ENCODE data around the gene PDZD2.

The PDZD2 gene

GRCh38 chr5:32100691-32101302 lies 461.9 kb downstream of the PDZD2 start:
- Histone ChIP-seq H3K9me3 (ENCODE audit: insufficient read depth, low read length) (no peaks in the 10 kb centered on the region), H3K4me1 (ENCODE audit: insufficient read depth, insufficient read length) (no peaks in the 10 kb centered on the region), H3K4me3 (ENCODE audit: insufficient read length, low read depth) (no peak overlapping the region), H3K27me3 (ENCODE audit: insufficient read depth, insufficient read length) (no peaks in the 10 kb centered on the region), H3K9ac (ENCODE audit: insufficient read length, low read depth) (no peak overlapping the region), H3K36me3 (ENCODE audit: insufficient read depth, insufficient read length, low read length) (peaks cover 60% of the 10 kb centered on the region)
- DNase-seq (ENCODE audit: low read depth, low spot score): no peak
- TF ChIP-seq SUZ12 (IDR thresholded peaks at IDR 0.05; ENCODE audit: extremely low read depth, insufficient read depth, insufficient read length) (no peak), ZNF274 (IDR thresholded peaks at IDR 0.05; ENCODE audit: low read depth, low read length) (no peak), YY1 (IDR thresholded peaks at IDR 0.05; ENCODE audit: insufficient read depth, insufficient read length) (no peak)

- Histone ChIP-seq H3K27me3 (ENCODE audit: insufficient read depth, insufficient read length) (no peaks in the 10 kb centered on the region), H3K9ac (ENCODE audit: insufficient read length, low read depth) (no peak overlapping the region), H3K4me1 (ENCODE audit: insufficient read depth, insufficient read length) (no peaks in the 10 kb centered on the region), H3K4me3 (ENCODE audit: insufficient read length, low read depth) (no peak overlapping the region), H3K36me3 (ENCODE audit: insufficient read depth, insufficient read length, low read length) (peaks cover 72% of the 10 kb centered on the region), H3K9me3 (ENCODE audit: insufficient read depth, low read length) (no peaks in the 10 kb centered on the region)
- no peak for DNase-seq (ENCODE audit: low read depth, low spot score)
- TF ChIP-seq SUZ12 (IDR thresholded peaks at IDR 0.05; ENCODE audit: extremely low read depth, insufficient read depth, insufficient read length): no peak
- no peak for TF ChIP-seq ZNF274 (IDR thresholded peaks at IDR 0.05; ENCODE audit: low read depth, low read length)
- TF ChIP-seq YY1 (IDR thresholded peaks at IDR 0.05; ENCODE audit: insufficient read depth, insufficient read length): no peak
Observed at GRCh38 chr5:32102254-32102986, 463.5 kb downstream of the PDZD2 start.

GRCh38 chr5:32103521-32103920 lies 464.6 kb downstream of the PDZD2 start:
- no peaks in the 10 kb centered on the region for H3K27me3 ChIP-seq (ENCODE audit: insufficient read depth, insufficient read length)
- peaks cover 79% of the 10 kb centered on the region for H3K36me3 ChIP-seq (ENCODE audit: insufficient read depth, insufficient read length, low read length)
- no peaks in the 10 kb centered on the region for H3K4me1 ChIP-seq (ENCODE audit: insufficient read depth, insufficient read length)
- no peak for TF ChIP-seq YY1 (IDR thresholded peaks at IDR 0.05; ENCODE audit: insufficient read depth, insufficient read length)
- H3K4me3 ChIP-seq (ENCODE audit: insufficient read length, low read depth): no peak overlapping the region
- H3K9me3 ChIP-seq (ENCODE audit: insufficient read depth, low read length): no peaks in the 10 kb centered on the region
- DNase-seq (ENCODE audit: low read depth, low spot score): no peak
- no peak overlapping the region for H3K9ac ChIP-seq (ENCODE audit: insufficient read length, low read depth)

GRCh38 chr5:32107291-32107690 lies 468.4 kb downstream of the PDZD2 start:
- no peaks in the 10 kb centered on the region for H3K4me1 ChIP-seq (ENCODE audit: insufficient read depth, insufficient read length)
- no peaks in the 10 kb centered on the region for H3K9me3 ChIP-seq (ENCODE audit: insufficient read depth, low read length)
- H3K27me3 ChIP-seq (ENCODE audit: insufficient read depth, insufficient read length): no peaks in the 10 kb centered on the region
- H3K4me3 ChIP-seq (ENCODE audit: insufficient read length, low read depth): no peak overlapping the region
- H3K9ac ChIP-seq (ENCODE audit: insufficient read length, low read depth): no peak overlapping the region
- H3K36me3 ChIP-seq (ENCODE audit: insufficient read depth, insufficient read length, low read length): peaks cover 77% of the 10 kb centered on the region
- no peak for DNase-seq (ENCODE audit: low read depth, low spot score)
- TF ChIP-seq SUZ12 (IDR thresholded peaks at IDR 0.05; ENCODE audit: extremely low read depth, insufficient read depth, insufficient read length): no peak
- no peak for TF ChIP-seq YY1 (IDR thresholded peaks at IDR 0.05; ENCODE audit: insufficient read depth, insufficient read length)
- no peak for TF ChIP-seq ZNF274 (IDR thresholded peaks at IDR 0.05; ENCODE audit: low read depth, low read length)

- Histone ChIP-seq H3K4me3 (ENCODE audit: insufficient read length, low read depth) (no peak overlapping the region), H3K36me3 (ENCODE audit: insufficient read depth, insufficient read length, low read length) (peaks cover 74% of the 10 kb centered on the region), H3K9ac (ENCODE audit: insufficient read length, low read depth) (no peak overlapping the region), H3K27me3 (ENCODE audit: insufficient read depth, insufficient read length) (no peaks in the 10 kb centered on the region), H3K9me3 (ENCODE audit: insufficient read depth, low read length) (no peaks in the 10 kb centered on the region), H3K4me1 (ENCODE audit: insufficient read depth, insufficient read length) (no peaks in the 10 kb centered on the region)
- TF ChIP-seq SUZ12 (IDR thresholded peaks at IDR 0.05; ENCODE audit: extremely low read depth, insufficient read depth, insufficient read length) (no peak), ZNF274 (IDR thresholded peaks at IDR 0.05; ENCODE audit: low read depth, low read length) (no peak), YY1 (IDR thresholded peaks at IDR 0.05; ENCODE audit: insufficient read depth, insufficient read length) (no peak)
- no peak for DNase-seq (ENCODE audit: low read depth, low spot score)
Observed at GRCh38 chr5:32108167-32108566, 469.2 kb downstream of the PDZD2 start.

- TF ChIP-seq SUZ12 (IDR thresholded peaks at IDR 0.05; ENCODE audit: extremely low read depth, insufficient read depth, insufficient read length) (no peak), YY1 (IDR thresholded peaks at IDR 0.05; ENCODE audit: insufficient read depth, insufficient read length) (no peak), ZNF274 (IDR thresholded peaks at IDR 0.05; ENCODE audit: low read depth, low read length) (no peak)
- Histone ChIP-seq H3K36me3 (ENCODE audit: insufficient read depth, insufficient read length, low read length) (peaks cover 63% of the 10 kb centered on the region), H3K9me3 (ENCODE audit: insufficient read depth, low read length) (no peaks in the 10 kb centered on the region), H3K4me3 (ENCODE audit: insufficient read length, low read depth) (no peak overlapping the region), H3K9ac (ENCODE audit: insufficient read length, low read depth) (no peak overlapping the region), H3K4me1 (ENCODE audit: insufficient read depth, insufficient read length) (no peaks in the 10 kb centered on the region), H3K27me3 (ENCODE audit: insufficient read depth, insufficient read length) (no peaks in the 10 kb centered on the region)
- DNase-seq (ENCODE audit: low read depth, low spot score): no peak
Observed at GRCh38 chr5:32109236-32109635, 470.3 kb downstream of the PDZD2 start.

GRCh38 chr5:32110111-32110696 lies 471.3 kb downstream of the PDZD2 start:
- no peaks in the 10 kb centered on the region for H3K4me1 ChIP-seq (ENCODE audit: insufficient read depth, insufficient read length)
- peaks cover 56% of the 10 kb centered on the region for H3K36me3 ChIP-seq (ENCODE audit: insufficient read depth, insufficient read length, low read length)
- no peaks in the 10 kb centered on the region for H3K9me3 ChIP-seq (ENCODE audit: insufficient read depth, low read length)
- H3K27me3 ChIP-seq (ENCODE audit: insufficient read depth, insufficient read length): no peaks in the 10 kb centered on the region
- TF ChIP-seq YY1 (IDR thresholded peaks at IDR 0.05; ENCODE audit: insufficient read depth, insufficient read length) (no peak), ZNF274 (IDR thresholded peaks at IDR 0.05; ENCODE audit: low read depth, low read length) (no peak), SUZ12 (IDR thresholded peaks at IDR 0.05; ENCODE audit: extremely low read depth, insufficient read depth, insufficient read length) (no peak)
- H3K4me3 ChIP-seq (ENCODE audit: insufficient read length, low read depth): no peak overlapping the region
- no peak overlapping the region for H3K9ac ChIP-seq (ENCODE audit: insufficient read length, low read depth)
- DNase-seq (ENCODE audit: low read depth, low spot score): no peak

All from NT2/D1 (cell line).